GM20000 (cell line): ENCODE measurements around the gene THBS2.
"Not testable (repeated sequence)": the region's sequence is repeated elsewhere in the genome, so short reads cannot be mapped to it uniquely, and the experiment has no call there.

ENCODE experiments used
- DNase-seq: peaks from one replicate; pipeline ENCODE4 v3.0.0; 2012; ENCODE audit warnings: low spot score
- TF ChIP-seq, protein P1 (sequence below): IDR thresholded peaks from 2 replicates; pipeline ENCODE4 v1.5.1; 2012; ENCODE audit warnings: mild to moderate bottlenecking, control low read depth; ENCODE audit errors: extremely low read depth, missing control alignments

Gene THBS2

GRCh38 chr6:169205176-169206160 is 48.2 kb downstream of the THBS2 start:
- no peak for DNase-seq
- TF ChIP-seq, protein P1, sequence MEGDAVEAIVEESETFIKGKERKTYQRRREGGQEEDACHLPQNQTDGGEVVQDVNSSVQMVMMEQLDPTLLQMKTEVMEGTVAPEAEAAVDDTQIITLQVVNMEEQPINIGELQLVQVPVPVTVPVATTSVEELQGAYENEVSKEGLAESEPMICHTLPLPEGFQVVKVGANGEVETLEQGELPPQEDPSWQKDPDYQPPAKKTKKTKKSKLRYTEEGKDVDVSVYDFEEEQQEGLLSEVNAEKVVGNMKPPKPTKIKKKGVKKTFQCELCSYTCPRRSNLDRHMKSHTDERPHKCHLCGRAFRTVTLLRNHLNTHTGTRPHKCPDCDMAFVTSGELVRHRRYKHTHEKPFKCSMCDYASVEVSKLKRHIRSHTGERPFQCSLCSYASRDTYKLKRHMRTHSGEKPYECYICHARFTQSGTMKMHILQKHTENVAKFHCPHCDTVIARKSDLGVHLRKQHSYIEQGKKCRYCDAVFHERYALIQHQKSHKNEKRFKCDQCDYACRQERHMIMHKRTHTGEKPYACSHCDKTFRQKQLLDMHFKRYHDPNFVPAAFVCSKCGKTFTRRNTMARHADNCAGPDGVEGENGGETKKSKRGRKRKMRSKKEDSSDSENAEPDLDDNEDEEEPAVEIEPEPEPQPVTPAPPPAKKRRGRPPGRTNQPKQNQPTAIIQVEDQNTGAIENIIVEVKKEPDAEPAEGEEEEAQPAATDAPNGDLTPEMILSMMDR: no peak

DNA sequence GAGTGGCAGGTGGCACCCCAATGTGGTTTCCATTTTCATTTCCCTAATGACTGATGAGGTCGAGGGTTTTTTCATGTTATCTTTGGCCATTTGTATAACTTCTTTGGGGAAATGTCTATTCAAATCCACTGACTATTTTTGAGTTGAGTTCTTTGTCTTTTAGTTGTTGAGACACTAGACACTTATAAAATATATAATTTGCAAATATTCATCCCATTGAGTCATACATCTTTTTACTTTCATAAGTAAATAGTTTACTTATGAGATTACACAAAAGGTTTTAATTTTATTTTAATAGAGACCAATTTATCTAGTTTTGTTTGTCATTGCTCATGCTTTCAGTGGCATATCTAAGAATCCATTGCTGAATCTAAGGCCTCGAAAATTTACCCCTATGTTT is 49.5 kb downstream of the THBS2 start:
- TF ChIP-seq, protein P1: no peak
- no peak for DNase-seq

- DNase-seq: no peak
- TF ChIP-seq, protein P1: no peak
Measured at GRCh38 chr6:169201985-169202384, 51.7 kb downstream of the THBS2 start.

DNA sequence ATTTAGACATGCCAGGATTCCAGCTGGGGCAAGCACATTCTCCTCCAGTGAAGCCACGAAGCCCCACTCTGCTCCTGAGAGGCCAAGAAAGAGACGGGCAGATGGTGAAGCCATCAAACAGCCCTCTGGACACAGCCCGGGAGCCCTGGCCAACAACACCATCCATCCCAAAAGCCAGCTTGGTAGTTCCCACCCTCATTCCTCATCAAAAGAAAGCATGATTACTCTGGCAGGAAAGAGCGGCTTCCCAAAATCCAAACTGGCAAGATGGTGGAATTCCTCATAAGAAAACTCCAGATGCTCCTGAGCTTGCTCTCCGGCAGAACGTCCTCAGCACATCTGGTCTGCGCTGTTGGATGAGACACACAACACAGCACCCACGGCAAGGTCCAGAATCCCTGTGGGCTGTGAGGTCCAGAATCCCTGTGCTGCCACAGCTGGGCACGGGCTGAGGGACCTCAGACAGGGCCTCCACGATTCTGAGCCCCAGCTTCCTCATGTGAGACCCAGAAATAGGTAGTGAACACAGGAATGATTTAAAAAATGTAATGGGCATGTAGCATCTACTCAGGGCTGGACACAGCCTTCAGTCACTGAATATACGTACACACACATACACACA is 52.6 kb downstream of the THBS2 start:
- TF ChIP-seq, protein P1: no peak
- DNase-seq: no peak

- DNase-seq: no peak
- TF ChIP-seq, protein P1: no peak
Measured at GRCh38 chr6:169199625-169200335, 53.9 kb downstream of the THBS2 start.

DNA sequence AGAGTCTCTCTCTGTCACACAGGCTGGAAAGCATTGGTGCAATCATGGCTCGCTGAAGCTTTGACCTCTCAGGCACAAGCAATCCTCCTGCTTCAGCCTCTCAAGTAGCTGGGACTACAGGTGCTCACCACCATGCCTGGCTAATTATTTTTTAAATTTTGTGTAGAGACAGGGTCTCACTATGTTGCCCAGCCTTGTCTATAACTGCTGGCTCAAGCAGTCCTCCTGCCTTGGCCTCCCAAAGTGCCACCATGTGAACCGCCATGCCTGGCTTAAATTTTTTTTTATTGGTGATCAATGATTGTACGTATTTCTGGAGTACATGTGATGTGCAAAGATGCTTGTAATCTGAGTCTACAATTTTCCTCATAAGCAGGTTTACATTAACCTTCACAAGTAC is 54.8 kb downstream of the THBS2 start:
- TF ChIP-seq, protein P1: no peak
- no peak for DNase-seq

- DNase-seq: not testable (repeated sequence)
Measured at GRCh38 chr6:169197929-169198328, 55.7 kb downstream of the THBS2 start.

- DNase-seq: not testable (repeated sequence)
Measured at GRCh38 chr6:169196279-169196678, 57.4 kb downstream of the THBS2 start.
